Endodermal cell (in vitro differentiated cells): ENCODE measurements around the gene AKNAD1. TPM values are rescaled to one million over a fixed set of nuclear protein-coding genes. Genes with fewer than 3 reads are reported as not detected.
A peak's percentile ranks its signal among the peaks of the same experiment; 100 is the strongest.

ENCODE experiments used
- DNase-seq: peaks from one replicate; pipeline ENCODE4 v3.0.0-alpha.2; 2017
- H3K27ac ChIP-seq: 2 replicates; pipeline ENCODE4 v1.5.1; 2013; ENCODE audit warnings: mild to moderate bottlenecking, low read depth, low read length, moderate library complexity
- H3K27me3 ChIP-seq: 2 replicates; pipeline ENCODE4 v1.6.1; 2013; ENCODE audit warnings: mild to moderate bottlenecking, low read length, moderate library complexity; ENCODE audit not compliant: insufficient read depth, control insufficient read depth, poor library complexity, severe bottlenecking
- H3K36me3 ChIP-seq: 2 replicates; pipeline ENCODE4 v1.7.0; 2013; ENCODE audit warnings: mild to moderate bottlenecking, low read length, moderate library complexity; ENCODE audit not compliant: control insufficient read depth, insufficient read depth
- H3K4me1 ChIP-seq: one replicate; pipeline ENCODE4 v1.7.0; 2013; ENCODE audit warnings: low read length; ENCODE audit not compliant: control insufficient read depth, insufficient read depth
- H3K4me3 ChIP-seq: 2 replicates; pipeline ENCODE4 v1.5.1; 2013; ENCODE audit warnings: mild to moderate bottlenecking, low read length, moderate library complexity
- H3K9ac ChIP-seq: 2 replicates; pipeline ENCODE4 v1.6.1; 2013; ENCODE audit warnings: mild to moderate bottlenecking, low read length, moderate library complexity; ENCODE audit not compliant: poor library complexity, severe bottlenecking; ENCODE audit errors: extremely low read depth
- H3K9me3 ChIP-seq: 2 replicates; pipeline ENCODE4 v1.6.1; 2013; ENCODE audit warnings: mild to moderate bottlenecking, low read length, moderate library complexity; ENCODE audit not compliant: control insufficient read depth
- H3K27ac Mint-ChIP-seq: 2 replicates; pipeline ENCODE4 v1.8.0; 2020; ENCODE audit warnings: mixed read lengths
- H3K27me3 Mint-ChIP-seq: 2 replicates; pipeline ENCODE4 v1.8.0; 2021; ENCODE audit warnings: mild to moderate bottlenecking, mixed read lengths; ENCODE audit not compliant: insufficient read depth
- H3K36me3 Mint-ChIP-seq: 2 replicates; pipeline ENCODE4 v1.8.0; 2020; ENCODE audit warnings: low read depth, mixed read lengths
- H3K4me1 Mint-ChIP-seq: 2 replicates; pipeline ENCODE4 v1.8.0; 2020; ENCODE audit warnings: mixed read lengths
- H3K4me3 Mint-ChIP-seq: 2 replicates; pipeline ENCODE4 v1.8.0; 2020; ENCODE audit warnings: mild to moderate bottlenecking, moderate library complexity, mixed read lengths
- H3K9me3 Mint-ChIP-seq: 2 replicates; pipeline ENCODE4 v1.8.0; 2020; ENCODE audit warnings: mild to moderate bottlenecking, mixed read lengths
- WGBS, 2 experiments: methylation state at CpG; one replicate each; pipeline versions ENCODE4 v1.1.5 to v1.1.7; 2013; ENCODE audit warnings: missing lambda C conversion rate in 2 of 2, mixed read lengths in 1 of 2; ENCODE audit not compliant: insufficient coverage in 1 of 2, insufficient read length in 1 of 2; 5-methylcytosine and 5-hydroxymethylcytosine counted together
- total RNA-seq, 2 donors: library from RNA; stranded (reverse); fragmentation: NEBNext Ultra II Directional in 1 of 2; extraction: Animal tissue kit (Norgen Biotek cat#: 25700) in 1 of 2; gene quantifications; 2 replicates in 1 of 2; 3 replicates in 1 of 2; pipeline ENCODE4 v1.2.1, GENCODE V29; 2021
- TF ChIP-seq, protein P1 (sequence below): fragments of 200-600 bp; sonication (generic); conservative IDR thresholded peaks from 2 replicates; pipeline ENCODE4 v1.5.0; 2021; ENCODE audit warnings: antibody characterized with exemption, mild to moderate bottlenecking

AKNAD1 gene
- total RNA-seq, 2 donors from 2014 or later: 0.20 to 2.0 TPM

DNA sequence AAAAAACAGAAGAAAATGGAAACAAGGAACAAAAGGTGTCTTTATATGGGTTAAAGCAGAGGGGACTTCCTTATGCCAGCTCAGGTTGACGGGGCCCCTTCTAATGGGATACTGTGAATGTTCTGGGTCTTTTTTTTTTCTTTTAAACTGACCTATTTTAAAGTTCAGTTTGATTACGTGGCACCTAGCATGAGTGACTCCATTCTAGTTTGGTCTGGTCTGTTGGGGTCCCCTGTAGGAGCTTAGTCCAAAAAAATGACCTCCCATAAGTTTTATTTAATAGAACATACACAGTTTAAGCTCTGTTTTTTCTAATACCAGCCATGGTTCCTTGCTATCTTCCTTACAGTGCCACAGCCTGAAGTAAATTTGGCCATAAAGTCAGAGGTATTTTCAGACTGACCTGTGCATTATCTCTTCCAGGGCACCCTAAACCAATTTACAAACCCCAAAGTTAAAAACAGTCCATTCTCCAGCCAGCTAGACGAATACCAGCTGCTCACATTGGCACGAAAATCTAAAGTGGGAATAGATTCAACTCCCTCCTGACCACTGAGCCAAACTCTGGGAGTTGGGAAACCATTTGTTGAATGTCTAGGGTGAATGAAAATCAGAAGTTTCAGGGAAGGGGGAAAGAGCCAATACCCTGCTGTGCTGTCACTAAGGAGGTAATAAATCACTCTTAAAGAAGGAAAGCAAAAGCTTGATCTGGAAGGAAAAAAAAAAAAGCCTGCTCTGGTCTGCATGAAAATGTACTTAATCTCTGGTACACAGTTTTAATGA is 42.4 kb downstream of the AKNAD1 start:
- H3K36me3 Mint-ChIP-seq: peaks cover 9% of the 10 kb centered on the region
- TF ChIP-seq, protein P1, sequence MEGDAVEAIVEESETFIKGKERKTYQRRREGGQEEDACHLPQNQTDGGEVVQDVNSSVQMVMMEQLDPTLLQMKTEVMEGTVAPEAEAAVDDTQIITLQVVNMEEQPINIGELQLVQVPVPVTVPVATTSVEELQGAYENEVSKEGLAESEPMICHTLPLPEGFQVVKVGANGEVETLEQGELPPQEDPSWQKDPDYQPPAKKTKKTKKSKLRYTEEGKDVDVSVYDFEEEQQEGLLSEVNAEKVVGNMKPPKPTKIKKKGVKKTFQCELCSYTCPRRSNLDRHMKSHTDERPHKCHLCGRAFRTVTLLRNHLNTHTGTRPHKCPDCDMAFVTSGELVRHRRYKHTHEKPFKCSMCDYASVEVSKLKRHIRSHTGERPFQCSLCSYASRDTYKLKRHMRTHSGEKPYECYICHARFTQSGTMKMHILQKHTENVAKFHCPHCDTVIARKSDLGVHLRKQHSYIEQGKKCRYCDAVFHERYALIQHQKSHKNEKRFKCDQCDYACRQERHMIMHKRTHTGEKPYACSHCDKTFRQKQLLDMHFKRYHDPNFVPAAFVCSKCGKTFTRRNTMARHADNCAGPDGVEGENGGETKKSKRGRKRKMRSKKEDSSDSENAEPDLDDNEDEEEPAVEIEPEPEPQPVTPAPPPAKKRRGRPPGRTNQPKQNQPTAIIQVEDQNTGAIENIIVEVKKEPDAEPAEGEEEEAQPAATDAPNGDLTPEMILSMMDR: no peak
- 83 to 92% methylated on average over 2 to 4 of the region's 4 CpGs for WGBS, 2 experiments
- no peaks in the 10 kb centered on the region for H3K9me3 ChIP-seq
- no peaks in the 10 kb centered on the region for H3K27me3 Mint-ChIP-seq
- no peak overlapping the region for H3K4me3 ChIP-seq
- H3K27ac Mint-ChIP-seq: no peak overlapping the region
- DNase-seq: no peak
- H3K9me3 Mint-ChIP-seq: no peaks in the 10 kb centered on the region
- H3K4me1 Mint-ChIP-seq: peaks cover 23% of the 10 kb centered on the region
- H3K27me3 ChIP-seq: no peaks in the 10 kb centered on the region
- peak overlapping the region; percentile 99 for H3K27ac ChIP-seq
- peaks cover 3% of the 10 kb centered on the region for H3K36me3 ChIP-seq
- peaks cover 7% of the 10 kb centered on the region for H3K4me1 ChIP-seq
- no peak overlapping the region for H3K9ac ChIP-seq
- H3K4me3 Mint-ChIP-seq: no peak overlapping the region

DNA sequence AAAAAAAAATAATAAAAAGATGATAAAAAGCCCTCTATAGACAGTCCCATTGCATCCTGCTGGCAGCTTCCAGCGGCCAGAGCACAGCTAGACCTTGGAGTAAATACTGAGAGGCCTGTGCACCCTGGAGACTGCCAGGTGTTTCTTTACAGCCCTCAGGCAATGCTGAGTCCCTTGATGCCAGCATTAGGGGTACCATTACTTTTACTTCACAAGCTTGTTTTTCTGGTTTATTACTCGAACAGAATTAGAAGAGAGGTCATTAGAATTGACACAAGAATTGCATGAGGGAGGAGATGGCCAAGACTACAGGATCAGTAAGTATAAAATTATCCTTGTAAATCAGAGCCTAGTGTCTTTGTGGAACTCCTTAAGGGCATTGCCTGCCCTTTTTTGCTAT is 43.6 kb downstream of the AKNAD1 start:
- no peak for DNase-seq
- Histone ChIP-seq H3K4me1 (peaks cover 7% of the 10 kb centered on the region), H3K36me3 (peaks cover 12% of the 10 kb centered on the region), H3K9ac (no peak overlapping the region), H3K4me3 (no peak overlapping the region), H3K27me3 (no peaks in the 10 kb centered on the region), H3K9me3 (no peaks in the 10 kb centered on the region), H3K27ac (no peak overlapping the region)
- H3K27me3 Mint-ChIP-seq: no peaks in the 10 kb centered on the region
- H3K36me3 Mint-ChIP-seq: peaks cover 9% of the 10 kb centered on the region
- WGBS, 2 experiments: 91 to 100% methylated on average over 1 to 2 of the region's 2 CpGs
- H3K27ac Mint-ChIP-seq: no peak overlapping the region
- TF ChIP-seq, protein P1: no peak
- peaks cover 23% of the 10 kb centered on the region for H3K4me1 Mint-ChIP-seq
- no peak overlapping the region for H3K4me3 Mint-ChIP-seq
- no peaks in the 10 kb centered on the region for H3K9me3 Mint-ChIP-seq

DNA sequence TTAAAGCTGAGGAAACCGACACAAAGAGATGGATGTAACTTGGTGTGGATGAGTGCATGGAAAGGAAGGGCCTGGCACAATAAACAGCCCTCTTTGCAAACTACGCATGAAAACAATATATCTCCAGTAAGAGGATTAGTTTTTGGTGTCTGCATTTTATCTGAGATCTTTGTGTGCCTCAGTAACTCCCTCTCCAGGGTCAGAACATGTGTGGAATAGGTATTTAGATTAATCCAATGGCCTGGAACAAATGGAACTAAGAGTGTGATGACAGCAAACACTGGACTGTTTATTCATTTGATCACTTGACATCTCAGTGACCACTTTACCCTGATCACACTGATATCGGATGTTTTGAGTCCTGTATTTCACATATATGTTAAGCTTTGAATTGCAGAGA is 45.3 kb downstream of the AKNAD1 start:
- Mint-ChIP-seq H3K4me1 (peaks cover 20% of the 10 kb centered on the region), H3K27ac (no peak overlapping the region), H3K9me3 (no peaks in the 10 kb centered on the region), H3K27me3 (no peaks in the 10 kb centered on the region), H3K36me3 (peaks cover 16% of the 10 kb centered on the region), H3K4me3 (no peak overlapping the region)
- TF ChIP-seq, protein P1: no peak
- no peak overlapping the region for H3K27ac ChIP-seq
- no peak overlapping the region for H3K9ac ChIP-seq
- no peaks in the 10 kb centered on the region for H3K27me3 ChIP-seq
- H3K4me3 ChIP-seq: no peak overlapping the region
- no peaks in the 10 kb centered on the region for H3K9me3 ChIP-seq
- 98% methylated on average over 3 of the region's 3 CpGs; no CpG with 5 or more reads in 1 of the 2 experiments for WGBS, 2 experiments
- peaks cover 6% of the 10 kb centered on the region for H3K4me1 ChIP-seq
- no peak for DNase-seq
- peaks cover 24% of the 10 kb centered on the region for H3K36me3 ChIP-seq
